BJ (cell line): ENCODE data around the gene RHBDL1. TPM values are rescaled to one million over a fixed set of nuclear protein-coding genes. Genes with fewer than 3 reads are reported as not detected.

ENCODE experiments used
- CTCF ChIA-PET: fragments of 350-600 bp; formaldehyde crosslinking; extraction: SDS; loops from one replicate; lab custom pipeline; 2021; ENCODE audit warnings: antibody characterized with exemption, inconsistent platforms; lab: Yijun Ruan, JAX
- POLR2A ChIA-PET: fragments of 300-600 bp; sonication (Branson Sonifier 250); formaldehyde crosslinking; extraction: SDS; loops from one replicate; lab custom pipeline; 2021; ENCODE audit warnings: antibody characterized with exemption; lab: Charles Lee
- DNase-seq: peaks from one replicate; pipeline ENCODE4 v3.0.0-alpha.2; 2011; ENCODE audit warnings: low read depth
- H3K27me3 ChIP-seq: 2 replicates; pipeline ENCODE4 v1.6.0; 2011; ENCODE audit warnings: low read length; ENCODE audit not compliant: control insufficient read depth, insufficient read depth
- H3K36me3 ChIP-seq: 2 replicates; pipeline ENCODE4 v1.5.1; 2011; ENCODE audit warnings: low read length; ENCODE audit not compliant: control insufficient read depth, insufficient read depth
- H3K4me3 ChIP-seq: 2 replicates; pipeline ENCODE4 v1.5.1; 2011; ENCODE audit warnings: low read depth, mild to moderate bottlenecking, control low read depth, low read length
- CTCF ChIP-seq: IDR thresholded peaks from 2 replicates; pipeline ENCODE4 v1.5.1; 2011; ENCODE audit warnings: low read depth, mild to moderate bottlenecking, control low read depth, inconsistent platforms, low read length, moderate library complexity; ENCODE audit not compliant: insufficient read depth
- polyA plus RNA-seq: library from polyadenylated mRNA; depleted of rRNA; stranded (reverse); fragments of >200 nt; gene quantifications from 2 replicates; pipeline ENCODE4 v1.2.3, GENCODE V29; 2011

RHBDL1 gene
- polyA plus RNA-seq, 1 experiment = 1.3 TPM

GRCh38 chr16:652454-653305, 22.8 kb upstream of the RHBDL1 start:
- CTCF ChIA-PET = interaction anchor here (1.8 kb wide), 1 partner anchor 8 kb away, joined by 8 read pairs; no protein-coding TSS in a partner anchor
- no peak overlapping the region for H3K4me3 ChIP-seq
- peaks cover 3% of the 10 kb centered on the region for H3K36me3 ChIP-seq
- TF ChIP-seq CTCF = no peak
- no peak for DNase-seq
- no peaks in the 10 kb centered on the region for H3K27me3 ChIP-seq
- POLR2A ChIA-PET = no interaction called here

GRCh38 chr16:654034-654433, 21.4 kb upstream of the RHBDL1 start:
- CTCF ChIA-PET = interaction anchor here (0.7 kb wide), 1 partner anchor 1541 kb away, joined by 3 read pairs; no protein-coding TSS in a partner anchor
- H3K4me3 ChIP-seq = no peak overlapping the region
- POLR2A ChIA-PET = no interaction called here
- H3K36me3 ChIP-seq = peaks cover 5% of the 10 kb centered on the region
- no peak for DNase-seq
- no peaks in the 10 kb centered on the region for H3K27me3 ChIP-seq
- no peak for TF ChIP-seq CTCF

GRCh38 chr16:657487-657886, 18.0 kb upstream of the RHBDL1 start:
- CTCF ChIA-PET = no interaction called here

GRCh38 chr16:658679-659571, 16.5 kb upstream of the RHBDL1 start:
- TF ChIP-seq CTCF = no peak

More at GRCh38 chr16:657487-657886, 18.0 kb upstream of the RHBDL1 start:
- no peak for DNase-seq
- H3K4me3 ChIP-seq = no peak overlapping the region
- no peaks in the 10 kb centered on the region for H3K27me3 ChIP-seq
- POLR2A ChIA-PET = no interaction called here
- TF ChIP-seq CTCF = no peak
- peaks cover 5% of the 10 kb centered on the region for H3K36me3 ChIP-seq

GRCh38 chr16:659618-660017, 15.9 kb upstream of the RHBDL1 start:
- Histone ChIP-seq H3K4me3 (no peak overlapping the region), H3K36me3 (peaks cover 7% of the 10 kb centered on the region), H3K27me3 (no peaks in the 10 kb centered on the region)
- DNase-seq = no peak
- POLR2A ChIA-PET = no interaction called here
- CTCF ChIA-PET = interaction anchor here (1.5 to 2.2 kb wide), 3 partner anchors 7 to 66 kb away, joined by 3 to 8 read pairs (median 5); no protein-coding TSS in a partner anchor
- TF ChIP-seq CTCF = no peak

More at GRCh38 chr16:658679-659571, 16.5 kb upstream of the RHBDL1 start:
- no peak overlapping the region for H3K4me3 ChIP-seq
- DNase-seq = no peak
- ChIA-PET CTCF (interaction anchor here (1.7 kb wide), 1 partner anchor 65 kb away, joined by 5 read pairs; no protein-coding TSS in a partner anchor), POLR2A (no interaction called here)
- H3K36me3 ChIP-seq = peaks cover 7% of the 10 kb centered on the region
- H3K27me3 ChIP-seq = no peaks in the 10 kb centered on the region
